NCI-H1436 treated with DMSO at 0.1 percent for 48 hours (cell line): ENCODE results near the gene FGF9.

Source experiments
- DNase-seq: peaks from one replicate; lab custom pipeline; 2025; lab: John Stamatoyannopoulos, UW

The FGF9 gene

GRCh38 chr13:21709697-21710096 is 38.8 kb downstream of the FGF9 start:
- no peak for DNase-seq

GRCh38 chr13:21710163-21710562 is 39.3 kb downstream of the FGF9 start:
- DNase-seq: no peak

- no peak for DNase-seq
Measured at GRCh38 chr13:21717817-21718216, 46.9 kb downstream of the FGF9 start.

GRCh38 chr13:21719463-21719862 is 48.6 kb downstream of the FGF9 start:
- DNase-seq: no peak

- DNase-seq: no peak
Measured at GRCh38 chr13:21723807-21724505, 53.1 kb downstream of the FGF9 start.

- no peak for DNase-seq
Measured at GRCh38 chr13:21730186-21730880, 59.5 kb downstream of the FGF9 start.

GRCh38 chr13:21733475-21734263 is 62.8 kb downstream of the FGF9 start:
- no peak for DNase-seq

- no peak for DNase-seq
Measured at GRCh38 chr13:21734961-21735360, 64.1 kb downstream of the FGF9 start.

GRCh38 chr13:21735701-21736401 is 65.0 kb downstream of the FGF9 start:
- no peak for DNase-seq

- no peak for DNase-seq
Measured at GRCh38 chr13:21736926-21737325, 66.1 kb downstream of the FGF9 start.

- no peak for DNase-seq
Measured at GRCh38 chr13:21738630-21739029, 67.8 kb downstream of the FGF9 start.

GRCh38 chr13:21739771-21740170 is 68.9 kb downstream of the FGF9 start:
- no peak for DNase-seq

- no peak for DNase-seq
Measured at GRCh38 chr13:21741396-21741979, 70.6 kb downstream of the FGF9 start.

- DNase-seq: no peak
Measured at GRCh38 chr13:21742096-21742495, 71.2 kb downstream of the FGF9 start.

GRCh38 chr13:21744149-21744548 is 73.3 kb downstream of the FGF9 start:
- DNase-seq: no peak

GRCh38 chr13:21745307-21745706 is 74.4 kb downstream of the FGF9 start:
- no peak for DNase-seq

GRCh38 chr13:21747456-21747855 is 76.6 kb downstream of the FGF9 start:
- DNase-seq: no peak

GRCh38 chr13:21748166-21748565 is 77.3 kb downstream of the FGF9 start:
- no peak for DNase-seq

- DNase-seq: no peak
Measured at GRCh38 chr13:21749410-21749809, 78.5 kb downstream of the FGF9 start.

- no peak for DNase-seq
Measured at GRCh38 chr13:21752501-21752900, 81.6 kb downstream of the FGF9 start.

- no peak for DNase-seq
Measured at GRCh38 chr13:21753117-21753729, 82.3 kb downstream of the FGF9 start.
